GM19463 (cell line): ENCODE measurements around the gene AMBRA1.

ENCODE experiments used
- ATAC-seq: cut with Tn5 transposase; IDR thresholded peaks from one replicate; pipeline ENCODE4 v1.9.1; 2021; ENCODE audit warnings: mild to moderate bottlenecking, moderate library complexity; ENCODE audit not compliant: unreplicated experiment

Gene AMBRA1

GRCh38 chr11:46356924-46357482 lies 236.8 kb downstream of the AMBRA1 start:
- no peak for ATAC-seq

DNA sequence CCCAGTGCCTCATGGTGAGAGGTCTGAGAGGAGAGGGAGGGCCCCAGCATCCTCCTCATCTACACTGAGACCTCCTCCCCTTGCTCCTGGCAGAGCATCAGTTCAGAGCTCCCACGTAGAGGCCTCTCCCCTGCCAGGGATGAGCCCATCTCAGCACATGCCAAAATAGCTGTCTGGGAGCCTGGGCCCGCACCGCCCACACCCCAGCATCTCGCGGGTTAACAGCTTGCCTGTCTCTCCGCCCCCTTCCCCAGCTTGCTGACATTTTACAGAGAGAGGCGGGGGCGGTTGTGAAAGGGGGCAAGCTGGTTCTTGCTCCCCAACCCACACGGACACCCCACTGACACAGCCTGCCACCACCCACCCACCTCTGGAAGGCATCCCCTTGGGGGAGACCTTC lies 240.1 kb downstream of the AMBRA1 start:
- no peak for ATAC-seq

- no peak for ATAC-seq
These were observed 241.6 kb downstream of the AMBRA1 start for GRCh38 chr11:46352063-46352841.

DNA sequence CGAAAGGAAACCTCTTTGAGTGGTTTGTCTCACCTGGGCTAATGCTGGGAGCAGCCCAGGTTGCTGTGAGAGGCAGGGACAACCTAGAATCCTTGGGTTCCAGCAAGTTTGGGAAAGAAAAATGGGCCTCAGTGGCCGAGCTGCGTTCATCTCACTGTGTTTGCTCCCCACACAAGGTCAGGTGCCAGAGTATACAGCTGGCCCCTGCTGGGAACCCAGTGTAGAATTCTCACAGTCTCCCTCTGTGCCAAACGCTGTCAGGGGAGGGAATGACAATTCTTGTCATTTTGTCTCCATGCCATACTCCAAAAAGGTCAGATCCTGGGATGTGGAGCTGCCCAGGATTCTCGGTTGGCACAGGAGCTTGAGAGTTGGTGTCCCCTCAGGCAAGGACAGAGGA lies 242.2 kb downstream of the AMBRA1 start:
- ATAC-seq: no peak

DNA sequence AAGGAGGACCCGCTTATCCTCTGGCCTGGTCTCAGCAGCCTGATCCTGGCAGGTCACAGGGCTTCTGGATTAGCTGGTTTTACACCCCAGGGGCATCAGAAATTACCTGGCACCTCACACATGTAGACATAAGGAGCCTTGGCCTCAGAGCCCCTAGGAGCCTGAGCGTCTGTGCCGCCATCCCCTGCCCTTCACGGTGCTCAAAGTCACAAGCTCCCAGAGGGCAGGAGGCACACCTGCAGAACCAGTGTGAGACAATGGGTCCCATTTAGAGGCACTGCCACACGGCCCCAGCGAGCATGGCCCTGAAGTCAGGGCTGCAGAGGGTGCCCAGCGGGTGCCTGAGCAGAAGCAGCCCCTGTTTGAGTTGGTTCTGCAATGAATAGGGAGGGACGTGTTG lies 242.7 kb downstream of the AMBRA1 start:
- no peak for ATAC-seq

- ATAC-seq: no peak
These were observed 243.1 kb downstream of the AMBRA1 start for GRCh38 chr11:46350695-46351094.

GRCh38 chr11:46348566-46349401 lies 245.0 kb downstream of the AMBRA1 start:
- ATAC-seq: peak; percentile 29

DNA sequence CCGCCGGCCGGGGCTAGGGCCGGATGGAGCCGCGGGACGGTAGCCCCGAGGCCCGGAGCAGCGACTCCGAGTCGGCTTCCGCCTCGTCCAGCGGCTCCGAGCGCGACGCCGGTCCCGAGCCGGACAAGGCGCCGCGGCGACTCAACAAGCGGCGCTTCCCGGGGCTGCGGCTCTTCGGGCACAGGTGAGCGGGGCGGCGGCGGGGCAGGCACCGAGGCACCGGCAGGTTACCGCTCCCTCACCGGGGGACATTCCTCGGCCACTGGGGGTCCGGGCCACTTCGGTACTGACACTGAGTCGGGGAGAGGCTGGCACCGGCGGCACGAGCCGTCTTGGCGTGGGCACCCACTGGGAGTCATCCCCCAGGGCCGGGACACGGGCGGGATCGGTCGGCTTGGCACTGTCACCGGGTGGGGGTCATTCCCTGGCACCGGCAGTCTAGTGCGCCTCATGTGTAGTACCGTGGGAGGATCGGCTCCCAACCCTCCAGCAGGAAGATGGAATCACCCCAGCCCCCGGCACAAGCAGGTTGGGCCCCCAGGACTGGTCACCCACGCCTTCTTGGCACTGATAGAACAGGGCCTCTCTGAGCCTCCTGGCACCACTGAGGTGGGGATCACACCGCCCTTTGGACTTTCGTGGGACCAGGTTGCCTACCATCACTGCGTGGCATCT lies 246.0 kb downstream of the AMBRA1 start:
- no peak for ATAC-seq

GRCh38 chr11:46346886-46347636 lies 246.8 kb downstream of the AMBRA1 start, which contains the start of gene DGKZ:
Gene DGKZ (plus strand): TSS chr11:46347463. CDS start chr11:46347660, 197 bp downstream.
- ATAC-seq: peak; percentile 68
